SIG-M5 treated with dmso at 0.1 percent for 504 hours (cell line): ENCODE results near the gene KSR1.
A peak's percentile ranks its signal among the peaks of the same experiment; 100 is the strongest.

Experiments
- DNase-seq: peaks from one replicate; lab custom pipeline; 2025; ENCODE audit not compliant: unreplicated experiment; lab: John Stamatoyannopoulos, UW

Gene KSR1

DNA sequence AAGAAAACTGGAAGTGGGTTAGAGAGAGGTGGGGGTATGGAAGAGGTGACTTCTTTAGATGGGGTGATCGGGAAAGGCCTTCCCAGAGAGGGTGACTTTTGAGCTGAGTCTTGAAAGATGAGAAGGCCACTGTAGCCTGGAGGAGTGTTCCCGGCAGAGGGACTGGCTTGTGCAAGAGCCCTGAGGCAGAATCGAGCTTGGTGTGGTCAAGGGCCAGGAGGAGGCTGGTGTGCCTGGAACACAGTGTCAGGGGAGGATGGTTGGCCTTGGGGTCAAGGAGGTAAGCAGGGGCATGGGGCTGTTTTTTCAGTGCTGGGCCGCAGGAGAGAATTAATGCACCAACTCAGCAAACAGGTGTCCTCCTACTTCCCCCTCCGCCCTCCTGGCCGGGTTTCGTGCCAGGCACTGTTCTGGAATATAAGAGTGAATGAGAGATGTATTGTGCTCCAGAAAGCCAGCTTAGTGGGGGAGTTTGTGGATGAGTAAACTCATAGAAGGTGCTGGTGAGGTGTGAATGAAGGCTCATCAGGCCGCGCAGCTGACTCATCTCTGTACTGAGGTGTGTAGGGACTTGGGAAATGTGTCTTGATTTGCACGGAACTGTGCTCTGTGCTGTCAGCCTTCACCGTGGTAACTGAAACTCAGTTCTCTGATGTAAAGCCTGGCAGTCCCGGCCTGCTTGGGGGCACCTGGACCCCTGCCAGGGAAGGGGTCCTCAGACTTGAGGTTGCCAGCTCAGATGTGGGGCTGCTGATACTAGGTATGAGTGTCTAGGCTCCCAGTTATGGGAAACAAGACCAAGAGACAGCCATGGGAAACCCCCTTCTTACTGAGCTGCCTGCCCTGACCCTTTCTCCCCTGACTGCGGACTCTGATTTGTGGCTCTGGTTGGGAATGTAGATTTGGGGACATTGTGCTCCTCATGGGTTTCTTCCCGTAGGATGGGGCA is 15.3 kb downstream of the KSR1 start:
- DNase-seq, result no peak

- no peak for DNase-seq
Observed at GRCh38 chr17:27473190-27473747, 17.0 kb downstream of the KSR1 start.

- DNase-seq, result peak; percentile 85
Observed at GRCh38 chr17:27473748-27474609, 17.7 kb downstream of the KSR1 start.

GRCh38 chr17:27475070-27475673 is 18.9 kb downstream of the KSR1 start:
- no peak for DNase-seq

GRCh38 chr17:27475981-27476895 is 20.0 kb downstream of the KSR1 start:
- no peak for DNase-seq

DNA sequence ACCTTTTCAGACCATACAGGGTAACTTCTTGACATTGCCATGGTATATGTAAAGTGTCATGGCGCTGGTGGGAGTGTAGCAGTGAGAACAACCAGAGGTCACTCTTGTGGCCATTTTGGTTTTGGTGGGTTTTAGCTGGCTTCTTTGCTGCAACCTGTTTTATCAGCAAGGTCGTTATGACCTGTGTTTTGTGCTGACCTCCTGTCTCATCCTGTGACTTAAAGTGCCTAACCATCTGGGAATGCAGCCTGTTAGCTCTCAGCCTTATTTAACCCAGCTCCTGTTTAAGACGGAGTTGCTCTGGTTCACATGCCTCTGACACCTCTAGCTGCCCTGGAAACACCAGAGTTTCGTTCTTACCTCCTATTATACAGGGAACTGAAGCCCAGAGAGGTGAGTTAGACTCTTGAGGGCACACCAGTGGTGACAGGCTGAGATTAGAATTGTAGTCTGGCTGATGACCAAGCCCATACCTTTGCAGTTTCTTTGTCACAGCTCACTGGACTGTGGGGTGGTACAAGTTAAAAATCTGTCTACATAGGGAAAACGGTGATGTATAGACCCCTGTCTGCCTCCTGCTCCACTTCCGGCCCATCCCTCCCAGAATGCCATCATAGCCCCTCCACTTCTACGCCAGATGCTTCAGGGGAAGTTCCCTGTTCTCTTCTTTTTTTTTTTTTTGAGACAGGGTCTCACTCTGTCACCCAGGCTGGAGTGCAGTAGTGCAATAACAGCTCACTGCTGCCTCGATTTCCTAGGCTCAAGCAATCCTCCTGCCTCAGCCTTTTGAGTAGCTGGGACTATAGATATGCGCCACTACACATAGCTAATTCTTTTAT is 21.0 kb downstream of the KSR1 start:
- DNase-seq, result no peak

DNA sequence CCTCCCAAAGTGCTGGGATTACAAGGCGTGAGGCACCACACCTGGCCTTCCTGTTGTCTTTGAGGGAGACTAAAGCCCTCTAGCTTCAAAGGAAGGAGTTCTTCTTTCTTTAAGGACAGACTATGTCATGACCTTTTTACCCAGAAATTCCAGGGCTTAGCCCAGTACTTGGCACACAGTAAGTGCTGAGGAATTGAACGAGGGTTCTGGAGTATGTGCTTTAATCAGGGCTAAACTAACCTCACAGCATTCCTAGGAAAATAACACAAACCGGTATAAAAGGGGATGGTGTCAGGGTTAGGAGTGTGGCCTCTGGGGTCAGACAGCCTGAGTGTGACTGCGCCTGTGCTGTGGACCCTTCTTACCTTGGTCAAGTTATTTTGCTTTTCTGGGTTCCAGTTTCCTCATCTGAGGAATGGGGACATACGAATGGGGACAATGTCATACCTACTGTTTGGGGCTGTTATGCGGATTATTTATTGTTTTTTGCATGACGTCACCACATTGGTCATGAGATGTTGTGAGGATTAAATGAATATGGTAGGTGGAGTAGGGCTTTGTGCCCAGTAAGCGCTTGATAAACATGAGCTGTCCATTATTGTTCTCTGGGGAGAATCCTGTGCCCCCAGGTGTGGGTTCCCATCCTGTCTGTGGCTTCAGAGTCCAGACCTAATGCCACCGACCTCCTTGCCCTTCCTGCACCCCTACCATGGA is 21.9 kb downstream of the KSR1 start:
- DNase-seq, result no peak

GRCh38 chr17:27478901-27479538 is 22.8 kb downstream of the KSR1 start:
- DNase-seq, result no peak

DNA sequence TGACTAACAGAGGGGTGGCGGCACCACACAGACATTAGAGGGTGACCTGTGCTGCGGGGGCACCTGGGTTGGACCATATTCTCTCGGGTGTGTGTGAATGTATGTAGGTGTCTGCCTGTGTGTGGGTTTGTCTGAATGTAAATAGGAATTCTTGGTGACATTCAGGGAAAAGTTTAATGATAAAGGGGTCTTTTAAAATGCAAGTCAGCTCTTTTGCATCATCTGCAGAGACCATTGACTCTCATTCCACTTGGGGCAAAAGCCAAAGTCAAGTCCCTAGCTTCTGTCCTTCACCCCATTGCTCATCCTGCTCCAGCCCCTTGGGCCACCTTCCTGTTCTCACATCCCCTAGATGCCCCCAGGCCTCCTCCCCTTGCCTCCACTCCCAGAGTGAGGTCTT is 23.6 kb downstream of the KSR1 start:
- no peak for DNase-seq

DNA sequence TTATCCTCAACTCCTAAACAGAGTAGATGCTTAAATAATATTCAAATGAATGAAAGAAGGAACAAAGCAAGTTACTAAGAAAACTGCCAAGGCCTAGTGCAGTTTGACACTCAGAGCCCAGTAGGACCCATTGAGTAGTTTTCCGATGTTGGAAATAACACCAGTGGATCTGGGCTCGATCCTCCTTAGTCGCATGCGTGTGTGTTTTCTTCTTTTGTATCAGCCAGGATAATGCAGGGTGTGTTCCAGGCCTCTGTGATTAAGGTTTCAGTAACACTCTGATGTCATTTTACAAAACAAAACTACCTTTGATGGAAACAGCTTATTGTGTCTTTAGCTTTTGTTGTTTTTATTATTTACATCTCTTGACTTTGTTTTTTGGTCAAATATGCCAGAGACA is 24.5 kb downstream of the KSR1 start:
- no peak for DNase-seq

GRCh38 chr17:27481327-27481726 is 25.1 kb downstream of the KSR1 start:
- no peak for DNase-seq

DNA sequence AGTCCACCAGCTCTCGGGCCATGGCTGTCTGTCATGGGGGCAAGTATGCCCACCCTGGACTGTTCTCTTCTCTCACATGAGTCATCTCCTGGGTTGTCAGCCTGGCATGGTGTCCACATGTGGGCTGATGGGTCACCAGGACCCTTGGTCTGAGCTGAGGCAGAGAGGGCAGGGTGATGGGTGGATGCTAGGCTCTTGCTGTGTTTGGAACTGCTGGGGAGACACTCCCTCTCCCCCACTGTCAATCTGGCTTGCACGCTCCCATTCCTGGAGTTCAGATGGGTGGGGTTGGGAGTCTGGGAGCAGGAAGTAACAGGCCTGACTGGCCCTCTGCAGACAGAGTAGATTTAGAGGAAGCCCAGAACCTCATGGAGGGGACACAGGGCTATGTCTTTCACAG is 28.9 kb downstream of the KSR1 start:
- no peak for DNase-seq

- no peak for DNase-seq
Observed at GRCh38 chr17:27485716-27486495, 29.7 kb downstream of the KSR1 start.

GRCh38 chr17:27486741-27487140 is 30.5 kb downstream of the KSR1 start:
- DNase-seq, result no peak

- DNase-seq, result no peak
Observed at GRCh38 chr17:27488231-27488630, 32.0 kb downstream of the KSR1 start.

- peak; percentile 57 for DNase-seq
Observed at GRCh38 chr17:27489045-27489715, 32.9 kb downstream of the KSR1 start.

DNA sequence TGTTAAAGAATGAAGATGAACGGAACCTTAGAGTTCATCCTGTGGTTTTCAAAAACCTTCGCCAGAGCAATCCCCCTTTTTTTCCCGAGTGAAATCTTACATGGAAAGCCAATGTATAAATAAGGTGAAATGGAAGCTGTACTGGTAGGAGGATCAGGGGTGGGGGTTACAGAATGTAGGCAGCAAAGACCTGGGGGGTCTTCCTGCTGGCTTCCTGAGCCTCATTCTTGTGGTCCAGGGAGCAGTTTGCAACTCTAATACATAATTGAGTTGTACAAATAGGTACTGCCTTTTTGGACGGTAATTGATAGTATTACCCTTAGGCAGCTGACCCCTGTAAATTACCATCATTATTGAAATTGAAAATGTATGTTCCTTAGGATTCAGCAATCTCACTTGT is 34.1 kb downstream of the KSR1 start:
- DNase-seq, result no peak
